DMS53 treated with DMSO at 0.1 percent for 48 hours (cell line): Measurements from ENCODE around the gene DOCK3.
"Not testable (repeated sequence)": the region's sequence is repeated elsewhere in the genome, so short reads cannot be mapped to it uniquely, and the experiment has no call there.

Experiments used
- DNase-seq: peaks from one replicate; lab custom pipeline; 2025; ENCODE audit not compliant: unreplicated experiment; lab: John Stamatoyannopoulos, UW

The DOCK3 gene

DNA sequence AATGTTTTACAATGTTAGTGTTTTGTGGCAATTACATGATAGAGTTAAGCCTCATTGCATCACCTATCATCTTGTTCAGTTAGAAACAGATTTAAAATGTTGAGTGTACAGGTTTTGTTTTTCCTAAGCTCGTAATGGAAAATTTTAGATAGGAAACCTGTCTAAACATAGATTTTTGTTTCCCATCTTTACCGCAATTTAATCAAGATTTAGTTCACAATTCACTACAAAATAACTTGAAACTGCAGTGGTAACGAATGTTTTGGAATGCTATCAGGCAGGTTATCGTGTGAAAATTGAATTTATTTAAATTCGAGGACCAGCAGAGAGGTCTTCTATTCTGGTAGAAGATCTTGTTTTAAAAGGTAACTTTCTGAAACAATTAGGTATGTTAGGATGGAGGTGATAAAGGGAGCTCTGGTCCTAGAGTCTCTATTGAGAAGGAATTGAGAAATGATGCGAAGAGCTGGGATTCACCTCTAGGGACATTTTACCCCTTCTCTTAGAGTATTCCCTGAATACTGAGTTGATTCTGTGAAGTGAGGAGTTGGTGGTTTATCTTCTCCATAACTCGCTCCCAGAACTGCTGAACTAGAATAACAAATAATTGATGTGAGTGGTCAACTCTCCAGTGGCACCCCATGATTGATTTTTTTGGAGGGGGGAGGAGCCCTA is 1.4 kb downstream of the DOCK3 start:
- DNase-seq = no peak

DNA sequence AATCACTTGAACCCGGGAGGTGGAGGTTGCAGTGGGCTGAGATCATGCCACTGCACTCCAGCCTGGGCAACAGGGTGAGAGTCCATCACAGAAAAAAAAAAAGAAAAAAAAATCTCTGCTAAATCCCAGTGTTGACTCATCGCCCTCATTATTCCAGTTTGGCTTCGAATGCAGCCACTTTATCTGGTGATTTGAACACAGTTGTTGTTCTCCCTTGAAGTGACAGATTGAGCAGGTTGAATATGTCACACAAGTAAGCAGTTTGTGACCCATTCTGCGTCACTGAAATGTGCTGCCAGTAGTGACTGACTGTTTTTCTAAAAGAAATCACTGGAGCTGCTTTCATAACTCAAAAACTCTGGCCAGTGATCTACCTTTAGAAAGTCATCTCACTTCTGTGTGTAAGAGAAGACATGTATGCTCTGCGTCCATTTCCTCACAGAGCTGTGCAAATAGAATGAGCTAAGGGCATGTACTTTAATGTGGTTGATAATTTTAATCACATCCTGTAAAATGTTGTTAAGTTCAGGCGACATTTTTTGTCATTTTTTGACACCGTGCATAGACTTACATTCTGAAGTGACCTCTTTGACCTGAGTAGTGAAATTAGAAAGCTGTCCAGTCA is 12.5 kb downstream of the DOCK3 start:
- DNase-seq = no peak

DNA sequence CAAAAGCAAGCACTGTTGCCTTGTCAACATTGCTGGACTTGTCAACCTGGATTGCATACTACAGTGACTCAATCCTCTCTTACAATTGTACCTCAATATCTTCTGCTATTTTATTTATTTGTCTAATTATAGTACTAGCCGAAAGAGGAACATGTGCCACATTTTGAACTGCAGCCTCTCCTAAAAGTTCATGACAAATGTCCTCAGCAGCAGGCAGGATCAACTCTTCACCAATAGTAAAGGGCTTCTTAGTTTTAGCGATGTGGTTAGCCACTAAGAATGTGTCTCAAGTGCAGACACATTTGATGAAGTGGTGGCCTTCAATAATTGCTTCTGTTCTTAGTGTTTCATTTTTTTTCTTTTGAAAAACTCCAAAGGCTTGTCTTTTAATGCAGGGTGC is 13.2 kb downstream of the DOCK3 start:
- DNase-seq = no peak

DNA sequence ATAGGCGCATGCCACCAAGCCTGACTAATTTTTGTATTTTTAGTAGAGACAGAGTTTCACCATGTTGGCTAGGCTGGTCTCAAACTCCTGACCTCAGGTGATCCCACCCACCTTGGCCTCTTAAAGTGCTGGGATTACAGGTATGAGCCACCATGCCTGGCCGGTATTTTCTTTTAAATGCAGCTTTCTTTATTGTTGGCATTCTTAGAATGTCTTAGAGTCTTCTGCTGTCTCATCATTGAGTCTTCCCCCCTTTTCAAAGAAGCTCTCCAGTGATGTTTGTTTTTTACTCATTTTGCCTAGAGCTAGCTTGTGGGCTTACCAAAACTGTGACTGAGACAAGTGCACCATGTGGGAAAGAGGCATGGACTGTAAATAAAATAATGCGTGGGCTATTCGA is 13.9 kb downstream of the DOCK3 start:
- DNase-seq = not testable (repeated sequence)

DNA sequence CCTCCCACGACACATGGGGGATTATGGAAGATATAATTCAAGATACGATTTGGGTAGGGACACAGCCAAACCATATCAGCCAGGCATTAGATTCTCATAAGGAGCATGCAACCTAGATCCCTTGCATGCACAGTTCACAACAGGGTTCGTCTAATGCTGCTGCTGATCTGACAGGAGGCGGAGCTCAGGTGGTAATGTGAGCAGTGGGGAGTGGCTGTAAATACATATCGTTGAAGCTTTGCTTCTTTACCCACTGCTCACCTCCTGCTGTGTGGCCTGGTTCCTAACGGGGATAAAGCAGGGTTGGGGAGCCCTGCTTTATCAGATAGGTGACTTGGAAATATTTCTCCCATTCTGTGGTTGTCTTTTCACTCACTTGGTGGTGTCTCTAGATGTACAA is 14.8 kb downstream of the DOCK3 start:
- no peak for DNase-seq

DNA sequence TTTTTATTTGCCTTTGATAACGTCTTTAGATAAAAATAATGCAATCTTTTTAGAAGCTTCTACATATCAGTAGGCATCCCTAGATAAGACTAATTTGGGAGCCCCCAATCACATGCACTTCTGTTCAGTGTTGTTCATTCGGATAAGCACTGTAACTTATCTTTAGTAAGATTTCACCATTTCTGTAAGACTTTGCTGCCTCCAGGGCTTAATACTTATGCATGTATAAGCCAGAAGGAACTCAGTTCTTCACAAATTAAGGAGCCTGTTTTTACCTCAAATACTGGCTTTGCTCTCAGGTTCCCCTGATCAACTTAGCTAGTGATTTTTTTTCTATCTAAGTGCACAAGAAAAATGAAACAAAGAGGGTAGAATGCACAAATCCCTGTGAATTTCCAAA is 20.3 kb downstream of the DOCK3 start:
- DNase-seq = no peak

DNA sequence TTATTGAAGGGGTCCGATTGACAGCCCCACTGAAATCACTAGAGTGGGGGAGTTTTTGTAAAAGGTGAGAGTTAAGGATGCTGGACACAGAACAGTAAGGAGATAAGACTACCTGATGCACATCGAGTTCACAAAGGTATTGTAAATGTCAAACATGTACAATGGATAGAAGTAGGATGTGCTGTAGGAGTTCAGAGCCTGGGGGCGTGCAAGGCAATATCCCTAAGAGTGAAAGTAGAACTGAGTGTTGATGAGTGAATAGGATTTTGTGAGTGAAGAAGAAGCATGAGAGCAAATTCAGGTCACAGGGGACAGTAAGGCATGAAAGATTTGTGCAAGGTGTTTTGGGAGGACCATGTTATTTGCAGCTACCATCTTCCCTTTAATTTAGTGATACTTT is 21.5 kb downstream of the DOCK3 start:
- DNase-seq = no peak

DNA sequence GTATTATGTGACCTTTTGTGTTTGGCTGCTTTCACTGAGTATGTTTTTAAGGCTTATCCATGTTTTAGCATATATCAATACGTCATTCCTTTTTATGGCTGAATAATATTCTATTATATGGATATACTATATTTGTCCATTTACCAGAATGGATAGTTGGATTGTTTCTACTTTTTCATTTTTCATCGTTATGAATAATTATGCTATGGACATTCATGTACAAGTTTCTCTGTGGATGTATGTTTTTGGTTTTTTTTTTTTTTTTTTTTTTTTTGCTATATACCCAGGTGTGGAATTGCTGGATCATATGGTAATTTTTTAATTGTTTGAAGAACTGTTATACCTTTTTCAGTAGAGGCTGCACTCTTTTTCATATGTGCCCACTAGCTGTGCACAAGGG is 23.5 kb downstream of the DOCK3 start:
- no peak for DNase-seq

DNA sequence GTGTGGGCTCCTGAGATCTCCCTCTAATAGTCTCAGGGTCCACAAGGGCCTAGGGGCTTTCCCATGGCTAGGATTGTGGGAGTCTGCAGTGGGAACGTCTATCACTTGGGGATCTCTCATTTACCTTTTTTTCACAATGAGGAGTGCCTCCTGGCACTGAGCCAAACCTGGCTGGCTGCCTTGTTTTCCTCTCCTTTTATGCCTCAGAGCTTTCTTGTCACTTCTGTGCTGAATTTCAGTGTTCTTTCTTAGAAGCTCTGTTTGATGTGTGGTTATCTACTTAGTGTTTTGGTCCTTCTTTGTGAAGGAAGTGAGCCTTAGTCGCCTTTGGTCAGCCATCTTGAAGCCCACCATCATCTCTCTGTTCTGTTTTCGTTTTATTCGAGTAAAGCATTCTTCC is 33.9 kb downstream of the DOCK3 start:
- DNase-seq = no peak

DNA sequence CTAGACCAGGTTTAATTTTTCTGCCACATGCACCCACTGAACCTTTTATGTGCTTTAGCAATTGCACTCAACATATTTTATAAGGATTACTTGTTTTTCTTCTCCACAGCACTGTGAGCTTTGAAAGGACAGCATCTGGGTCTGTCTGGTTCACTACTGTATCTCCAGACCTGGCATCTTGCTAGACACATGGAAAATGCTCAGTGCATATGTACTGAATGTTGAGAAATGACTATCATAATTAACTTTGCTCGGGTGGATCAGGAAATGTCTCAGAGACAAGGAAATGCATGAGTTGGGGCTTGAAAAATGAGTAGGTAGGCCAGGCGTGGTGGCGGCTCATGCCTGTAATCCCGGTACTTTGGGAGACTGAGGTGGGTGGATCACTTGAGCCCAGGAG is 40.2 kb downstream of the DOCK3 start:
- no peak for DNase-seq

DNA sequence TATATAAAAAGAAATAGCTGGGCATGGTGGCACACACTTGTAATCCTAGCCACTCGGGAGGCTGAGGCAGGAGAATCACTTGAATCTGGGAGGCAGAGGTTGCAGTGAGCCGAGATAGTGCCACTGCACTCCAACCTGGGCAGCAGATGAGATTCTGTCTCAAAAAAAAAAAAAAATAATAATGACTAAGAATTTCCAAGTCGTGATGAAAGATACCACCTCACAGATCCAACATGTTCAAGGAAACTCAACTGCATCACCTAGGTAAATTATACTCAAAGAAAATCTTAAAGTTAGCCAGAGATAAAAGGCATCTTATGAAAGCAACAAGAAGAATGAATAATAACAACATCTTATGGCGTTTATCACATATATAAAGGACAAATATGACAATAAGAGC is 50.1 kb downstream of the DOCK3 start:
- no peak for DNase-seq

DNA sequence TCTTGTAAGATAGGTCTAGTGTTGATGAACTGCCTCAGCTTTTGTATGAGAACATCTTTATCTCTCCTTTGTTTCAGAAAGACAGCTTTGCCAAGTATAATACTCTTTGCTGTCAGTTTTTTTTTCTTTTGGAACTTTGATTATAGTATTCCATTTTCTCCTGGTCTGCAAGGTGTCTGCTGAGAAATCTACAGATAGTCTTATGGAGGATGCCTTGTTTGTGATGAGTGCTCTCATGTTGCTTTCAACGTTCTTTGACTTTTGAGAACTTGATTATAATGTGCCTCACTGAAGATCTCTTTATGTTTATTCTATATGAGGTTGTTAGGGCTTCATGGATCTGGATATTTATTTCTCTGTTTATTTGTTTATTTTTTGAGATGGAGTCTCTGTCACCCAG is 60.3 kb downstream of the DOCK3 start:
- no peak for DNase-seq

DNA sequence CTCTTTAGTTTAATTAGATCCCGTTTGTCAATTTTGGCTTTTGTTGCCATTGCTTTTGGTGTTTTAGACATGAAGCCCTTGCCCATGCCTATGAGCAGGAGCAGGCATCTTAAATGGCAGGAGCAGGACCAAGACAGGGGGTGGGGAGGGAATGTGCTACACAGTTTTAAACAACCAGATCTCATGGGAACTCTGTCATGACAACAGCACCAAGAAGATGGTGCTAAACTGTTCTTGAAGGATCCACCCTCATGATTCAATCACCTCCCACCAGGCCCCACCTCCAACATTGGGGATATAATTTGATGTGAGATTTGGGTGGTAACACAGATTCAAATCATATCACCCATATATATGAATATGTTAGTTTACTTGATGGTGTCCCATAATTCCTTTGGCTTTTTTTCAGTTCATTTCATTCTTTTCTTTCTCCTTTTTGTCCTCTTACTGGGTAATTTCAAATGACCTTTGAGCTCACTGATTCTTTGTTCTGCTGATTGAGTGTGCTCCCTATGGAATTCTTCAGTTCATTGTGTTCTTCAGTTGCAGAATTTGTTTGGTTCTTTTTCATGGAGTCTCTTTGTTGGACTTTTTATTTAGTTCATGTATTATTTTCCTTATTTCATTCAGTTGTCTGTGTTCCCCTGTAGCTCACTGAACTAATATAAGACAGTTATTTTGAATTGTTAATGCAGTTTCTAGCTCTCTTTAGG is 62.6 kb downstream of the DOCK3 start:
- DNase-seq = no peak

DNA sequence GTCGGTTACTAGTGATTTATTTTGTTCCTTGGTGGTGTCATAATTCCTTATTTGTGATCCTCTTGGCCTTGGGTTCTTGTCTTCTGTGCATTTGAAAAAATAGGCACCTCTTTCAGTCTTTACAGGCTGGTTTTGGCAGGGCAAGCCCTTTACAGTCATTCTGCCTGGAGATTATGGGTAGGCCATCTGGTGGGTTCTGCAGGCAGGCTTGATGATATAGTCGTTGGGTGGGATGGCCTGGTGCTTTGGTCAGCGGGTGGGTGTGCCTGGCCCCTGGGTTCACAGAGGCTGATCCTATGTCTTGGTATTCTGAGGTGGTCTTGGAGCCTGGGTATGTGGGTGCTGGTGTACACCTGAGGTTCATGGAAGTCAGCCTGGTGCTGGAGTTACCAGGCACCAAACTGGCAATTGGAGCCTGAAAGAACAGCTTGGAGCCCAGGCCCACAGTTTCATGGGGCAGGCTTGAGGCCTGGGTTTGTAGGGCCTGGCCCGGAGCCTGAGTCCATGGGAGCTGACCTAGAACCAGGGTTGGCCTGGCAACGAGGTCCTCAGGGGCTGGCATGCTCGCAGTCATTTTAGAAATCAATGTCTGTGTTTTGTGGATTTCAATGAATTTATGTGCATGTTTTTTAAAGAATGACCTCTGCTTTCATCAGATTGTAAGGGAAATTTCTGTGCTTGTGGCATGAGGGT is 63.3 kb downstream of the DOCK3 start:
- DNase-seq = no peak

DNA sequence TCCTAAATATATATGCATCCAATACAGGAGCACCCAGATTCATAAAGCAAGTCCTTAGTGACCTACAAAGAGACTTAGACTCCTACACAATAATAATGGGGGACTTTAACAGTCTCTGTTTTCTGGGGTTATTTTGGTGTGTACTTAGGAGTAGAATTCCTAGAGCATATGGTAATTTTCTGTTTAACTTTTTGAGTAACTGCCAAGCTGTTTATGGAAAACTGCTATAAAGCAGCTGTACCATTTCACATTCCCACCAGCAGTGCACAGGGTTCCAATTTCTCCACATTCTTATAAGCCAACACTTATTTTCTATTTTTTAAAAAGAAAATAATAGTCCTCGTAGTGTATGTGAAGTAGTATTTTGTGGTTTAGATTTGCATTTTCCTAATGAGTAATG is 68.9 kb downstream of the DOCK3 start:
- DNase-seq = no peak

DNA sequence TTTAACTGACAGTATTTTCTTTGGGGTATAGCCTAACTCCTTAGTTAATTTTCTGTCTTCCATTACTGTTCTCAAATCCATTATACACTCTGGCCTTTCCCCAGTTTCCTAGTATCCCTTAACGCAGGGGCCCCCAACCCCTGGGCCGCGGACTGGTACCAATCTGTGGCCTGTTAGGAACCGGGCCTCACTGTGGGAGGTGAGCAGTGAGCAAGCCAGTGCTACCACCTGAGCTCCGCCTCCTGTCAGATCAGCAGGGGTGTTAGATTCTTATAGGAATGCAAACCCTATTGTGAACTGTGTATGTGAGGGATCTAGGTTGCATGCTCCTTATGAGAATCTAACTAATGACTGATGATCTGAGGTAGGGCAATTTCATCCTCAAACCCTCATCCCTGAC is 75.1 kb downstream of the DOCK3 start:
- DNase-seq = no peak

DNA sequence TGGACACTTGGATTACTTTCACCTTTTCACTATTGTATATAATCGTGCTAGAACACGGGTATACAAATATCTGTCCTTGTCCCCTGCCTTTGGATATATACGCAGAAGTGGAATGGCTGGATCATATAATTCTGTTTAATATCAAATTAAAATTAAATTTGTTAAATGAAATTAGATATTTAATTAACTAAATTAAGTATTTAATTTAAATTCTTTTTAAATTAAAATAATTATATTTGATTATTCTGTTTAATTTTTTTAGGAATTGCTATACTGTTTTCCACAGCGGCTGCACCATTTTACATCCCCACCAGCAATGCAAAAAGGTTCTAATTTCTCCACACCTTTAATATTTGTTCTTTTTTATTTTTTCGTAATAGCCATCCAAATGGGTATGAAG is 84.3 kb downstream of the DOCK3 start:
- no peak for DNase-seq

DNA sequence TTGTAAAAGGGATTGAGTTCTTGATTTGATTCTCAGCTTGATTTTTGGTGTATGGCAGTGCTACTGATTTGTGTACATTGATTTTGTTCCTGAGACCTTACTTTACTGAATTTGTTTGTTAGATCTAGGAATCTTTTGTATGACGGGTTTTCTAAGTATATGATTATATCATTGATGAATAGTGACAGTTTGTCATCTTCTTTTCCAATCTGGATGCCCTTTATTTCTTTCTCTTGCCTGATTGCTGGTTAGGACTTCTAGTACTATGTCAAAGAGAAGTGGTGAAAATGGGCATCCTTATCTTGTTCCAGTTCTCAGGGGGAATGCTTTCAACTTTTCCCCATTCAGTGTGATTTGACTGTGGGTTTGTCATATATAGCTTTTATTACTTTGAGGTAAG is 103.0 kb downstream of the DOCK3 start:
- DNase-seq = no peak

DNA sequence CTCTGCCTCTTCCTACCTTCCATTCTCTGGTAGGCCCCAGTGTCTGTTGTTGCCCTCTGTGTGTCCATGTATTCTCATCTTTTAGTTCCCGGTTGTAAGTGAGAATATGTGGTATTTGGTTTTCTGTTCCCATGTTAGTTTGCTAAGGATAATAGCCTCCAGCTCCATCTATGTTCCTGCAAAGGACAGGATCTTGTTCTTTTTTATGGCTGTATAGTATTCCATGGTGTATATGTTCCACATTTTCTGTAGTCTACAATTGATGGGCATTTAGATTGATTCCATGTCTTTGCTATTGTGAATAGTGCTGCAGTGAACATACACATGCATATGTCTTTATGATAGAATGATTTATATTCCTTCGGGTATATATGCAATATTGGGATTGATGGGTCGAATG is 107.0 kb downstream of the DOCK3 start:
- not testable (repeated sequence) for DNase-seq

DNA sequence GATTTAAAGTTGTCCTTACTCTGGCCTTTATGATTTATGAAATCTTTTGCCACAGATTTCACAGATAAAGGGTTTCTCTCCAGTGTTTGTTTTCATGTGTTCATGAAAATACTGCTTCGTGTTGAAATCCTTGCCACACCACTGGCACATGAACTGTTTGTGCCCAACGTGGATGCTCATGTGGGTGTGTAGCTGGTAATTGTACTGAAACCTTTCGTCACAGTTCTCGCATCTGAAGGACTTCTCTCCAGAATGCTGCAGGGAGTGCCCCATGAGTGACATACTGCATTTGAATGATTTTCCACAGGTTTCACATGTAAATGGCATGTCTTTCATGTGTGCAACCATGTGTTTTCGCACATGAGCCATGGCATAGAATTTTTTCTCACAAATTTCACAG is 111.9 kb downstream of the DOCK3 start:
- no peak for DNase-seq

DNA sequence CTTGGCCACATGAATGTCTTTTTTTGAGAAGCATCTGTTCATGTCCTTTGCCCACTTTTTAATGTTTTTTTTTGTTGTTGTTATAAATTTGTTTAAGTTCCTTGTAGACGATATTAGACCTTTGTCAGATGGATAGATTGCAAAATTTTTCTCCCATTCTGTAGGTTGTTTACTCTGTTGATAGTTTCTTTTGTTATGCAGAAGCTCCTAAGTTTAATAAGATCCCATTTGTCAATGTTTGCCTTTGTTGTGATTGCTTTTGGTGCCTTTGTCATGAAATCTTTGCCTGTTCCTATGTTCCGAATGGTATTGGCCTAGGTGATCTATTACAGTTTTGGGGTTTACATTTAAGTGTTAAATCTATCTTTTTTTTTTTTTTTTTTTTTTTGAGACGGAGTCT is 116.2 kb downstream of the DOCK3 start:
- DNase-seq = not testable (repeated sequence)

DNA sequence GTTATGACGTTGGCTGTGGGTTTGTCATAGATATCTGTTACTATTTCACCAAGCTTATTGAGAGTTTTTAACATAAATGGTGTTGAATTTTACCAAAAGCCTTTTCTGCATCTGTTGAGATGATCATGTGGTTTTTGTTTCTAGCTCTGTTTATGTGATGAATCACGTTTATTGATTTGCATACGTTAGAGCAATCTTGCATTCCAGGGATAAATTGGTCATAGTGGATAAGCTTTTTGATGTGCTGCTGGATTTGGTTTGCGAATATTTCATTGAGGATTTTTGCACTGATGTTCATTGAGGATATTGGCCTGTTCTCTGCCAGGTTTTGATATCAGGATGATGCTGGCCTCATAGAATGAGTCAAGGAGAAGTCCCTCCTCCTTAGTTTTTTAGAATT is 117.8 kb downstream of the DOCK3 start:
- DNase-seq = no peak
